GM21381 (cell line): Measurements from ENCODE around the gene ACP2.
"Not testable (repeated sequence)": the region's sequence is repeated elsewhere in the genome, so short reads cannot be mapped to it uniquely, and the experiment has no call there.

ENCODE experiments used
- ATAC-seq: cut with Tn5 transposase; IDR thresholded peaks from one replicate; pipeline ENCODE4 v1.9.1; 2021; ENCODE audit warnings: mild to moderate bottlenecking, moderate library complexity; ENCODE audit not compliant: unreplicated experiment

ACP2 gene

DNA sequence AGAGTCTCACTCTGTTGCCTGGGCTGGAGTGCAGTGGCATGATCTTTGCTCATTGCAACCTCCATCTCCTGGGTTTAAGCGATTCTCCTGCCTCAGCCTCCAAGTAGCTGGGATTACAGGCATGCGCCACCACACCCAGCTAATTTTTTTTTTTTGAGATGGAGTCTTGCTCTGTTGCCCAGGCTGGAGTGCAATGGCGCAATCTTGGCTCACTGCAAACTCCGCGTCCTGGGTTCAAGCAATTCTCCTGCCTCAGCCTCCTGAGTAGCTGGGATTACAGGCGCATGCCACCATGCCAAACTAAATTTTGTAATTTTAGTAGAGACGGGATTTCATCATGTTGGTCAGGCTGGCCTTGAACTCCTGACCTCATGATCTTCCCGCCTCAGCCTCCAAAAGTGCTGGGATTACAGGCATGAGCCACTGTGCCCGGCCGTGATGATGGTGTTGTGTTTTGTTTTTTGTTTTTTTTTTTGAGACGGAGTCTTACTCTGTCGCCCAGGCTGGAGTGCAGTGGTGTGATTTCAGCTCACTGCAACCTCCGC, 40.5 kb downstream of the ACP2 start:
- ATAC-seq: not testable (repeated sequence)

DNA sequence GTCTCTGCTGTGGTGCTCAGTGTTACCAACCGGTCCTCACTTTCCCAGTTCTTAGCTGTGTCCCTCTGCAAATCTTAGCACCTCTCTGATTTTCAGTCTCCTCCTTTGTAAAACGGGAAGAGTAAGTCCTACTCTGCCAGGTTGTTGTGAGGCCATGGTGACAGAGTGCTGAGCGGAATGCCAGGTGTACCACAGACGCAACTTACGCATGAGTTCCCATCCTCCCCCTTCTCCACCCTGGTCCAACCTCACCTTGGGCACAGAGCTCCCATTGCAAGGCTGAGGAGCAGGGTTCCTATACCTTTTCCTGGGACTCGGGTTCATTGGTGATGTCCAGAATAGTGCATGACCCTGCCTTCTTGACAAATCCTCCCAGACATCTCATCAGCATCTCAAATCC, 41.2 kb downstream of the ACP2 start:
- no peak for ATAC-seq

DNA sequence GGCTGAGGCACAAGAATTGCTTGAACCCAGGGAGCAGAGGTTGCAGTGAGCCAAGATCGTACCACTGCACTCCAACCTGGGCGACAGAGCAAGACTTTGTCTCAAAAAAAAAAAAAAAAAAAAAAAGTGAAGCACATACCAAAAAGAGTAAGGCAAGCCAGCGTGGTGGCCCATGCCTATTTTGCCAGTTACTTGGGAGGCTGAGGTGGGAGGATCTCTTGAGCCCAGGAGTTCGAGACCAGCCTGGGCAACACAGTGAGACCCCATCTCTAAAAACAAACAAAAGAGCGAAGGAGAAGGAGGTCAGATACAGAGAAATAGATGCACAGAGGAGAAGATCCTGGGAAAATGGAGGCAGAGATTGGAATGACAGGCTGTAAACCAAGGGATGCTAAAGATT, 42.0 kb downstream of the ACP2 start:
- ATAC-seq: not testable (repeated sequence)

DNA sequence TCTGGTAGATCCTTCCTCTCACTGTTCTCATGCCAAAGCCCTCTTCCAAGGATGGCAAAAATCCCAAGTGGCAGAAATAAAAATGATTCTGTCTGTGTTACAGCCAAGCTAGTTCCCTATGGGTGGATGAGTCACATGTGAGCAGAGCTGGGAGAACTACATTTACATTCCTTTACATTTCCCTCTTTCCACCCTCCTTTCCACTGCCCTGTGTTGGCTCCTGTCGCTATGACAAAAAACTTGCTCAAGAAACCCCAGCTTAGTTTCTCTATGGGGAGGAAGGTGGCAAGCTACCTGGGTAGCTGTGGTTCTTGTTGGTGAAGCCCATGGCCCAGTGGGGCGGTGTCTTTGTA, 44.0 kb downstream of the ACP2 start:
- no peak for ATAC-seq

GRCh38 chr11:47202576-47202975, 46.0 kb downstream of the ACP2 start:
- no peak for ATAC-seq

DNA sequence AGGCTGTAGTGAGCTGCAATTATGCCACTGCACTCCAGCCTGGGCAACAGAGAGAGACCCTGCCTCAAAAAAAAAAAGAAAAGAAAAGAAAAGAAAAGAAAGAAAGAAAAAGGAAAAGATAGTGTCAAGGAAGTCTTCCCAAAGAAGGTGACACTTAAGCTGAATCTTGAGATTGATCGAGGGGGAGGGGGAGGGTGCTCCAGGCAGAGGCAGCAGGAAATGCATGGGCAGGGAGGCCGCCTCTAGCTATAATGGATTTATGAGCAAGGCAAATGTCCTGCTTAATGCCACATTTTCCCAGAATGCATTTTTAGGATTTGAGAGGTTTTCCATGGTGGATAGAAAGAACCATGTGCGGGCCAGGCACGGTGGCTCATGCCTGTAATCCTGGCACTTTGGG, 47.6 kb downstream of the ACP2 start:
- ATAC-seq: no peak

GRCh38 chr11:47198161-47198560, 50.5 kb downstream of the ACP2 start:
- ATAC-seq: not testable (repeated sequence)

DNA sequence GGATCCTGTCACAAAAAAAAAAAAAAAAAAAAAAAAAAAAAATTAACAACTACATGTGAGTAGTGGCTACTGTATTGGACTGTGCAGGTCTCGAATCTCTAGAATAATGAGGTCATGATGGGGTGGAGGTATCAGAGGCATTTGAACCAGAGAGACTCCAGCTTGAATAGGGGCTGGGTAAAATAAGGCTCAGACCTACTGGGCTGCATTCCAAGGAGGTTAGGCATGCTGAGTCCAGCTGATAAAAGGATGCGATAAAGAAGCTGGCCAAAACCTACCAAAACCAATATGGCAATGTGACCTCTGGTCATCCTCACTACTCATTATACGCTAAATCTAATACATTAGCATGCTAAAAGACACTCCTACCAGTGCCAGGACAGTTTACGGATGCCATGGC, 56.5 kb downstream of the ACP2 start:
- no peak for ATAC-seq

- ATAC-seq: not testable (repeated sequence)
These were observed 57.5 kb downstream of the ACP2 start for GRCh38 chr11:47191137-47191536.
